GM21390 (cell line): ENCODE results near the gene ZC3H12C.
A peak's percentile ranks its signal among the peaks of the same experiment; 100 is the strongest.

Source experiments
- ATAC-seq: cut with Tn5 transposase; IDR thresholded peaks from one replicate; pipeline ENCODE4 v1.9.1; 2021; ENCODE audit not compliant: unreplicated experiment

ZC3H12C gene

GRCh38 chr11:110096496-110096895 is 3.3 kb downstream of the ZC3H12C start:
- no peak for ATAC-seq

- no peak for ATAC-seq
Measured at GRCh38 chr11:110097459-110098012, 4.3 kb downstream of the ZC3H12C start.

GRCh38 chr11:110098645-110099044 is 5.5 kb downstream of the ZC3H12C start:
- peak; percentile 68 for ATAC-seq

GRCh38 chr11:110100476-110101240 is 7.5 kb downstream of the ZC3H12C start:
- ATAC-seq = no peak

GRCh38 chr11:110106713-110107274 is 13.6 kb downstream of the ZC3H12C start:
- ATAC-seq = no peak

- no peak for ATAC-seq
Measured at GRCh38 chr11:110110854-110111253, 17.7 kb downstream of the ZC3H12C start.

- ATAC-seq = no peak
Measured at GRCh38 chr11:110112457-110112856, 19.3 kb downstream of the ZC3H12C start.

GRCh38 chr11:110113505-110113904 is 20.3 kb downstream of the ZC3H12C start:
- no peak for ATAC-seq

- ATAC-seq = no peak
Measured at GRCh38 chr11:110113973-110114372, 20.8 kb downstream of the ZC3H12C start.

GRCh38 chr11:110119317-110119716 is 26.1 kb downstream of the ZC3H12C start:
- no peak for ATAC-seq

GRCh38 chr11:110121204-110121603 is 28.0 kb downstream of the ZC3H12C start:
- ATAC-seq = no peak

- ATAC-seq = no peak
Measured at GRCh38 chr11:110123003-110123402, 29.8 kb downstream of the ZC3H12C start.

GRCh38 chr11:110124605-110125004 is 31.4 kb downstream of the ZC3H12C start:
- no peak for ATAC-seq

GRCh38 chr11:110125632-110126031 is 32.4 kb downstream of the ZC3H12C start:
- ATAC-seq = no peak

GRCh38 chr11:110126936-110127335 is 33.7 kb downstream of the ZC3H12C start:
- ATAC-seq = no peak

GRCh38 chr11:110128161-110128560 is 35.0 kb downstream of the ZC3H12C start:
- no peak for ATAC-seq

GRCh38 chr11:110130642-110131238 is 37.5 kb downstream of the ZC3H12C start:
- ATAC-seq = no peak

GRCh38 chr11:110131386-110132123 is 38.4 kb downstream of the ZC3H12C start:
- no peak for ATAC-seq

GRCh38 chr11:110133160-110133559 is 40.0 kb downstream of the ZC3H12C start:
- ATAC-seq = no peak

GRCh38 chr11:110134110-110134509 is 40.9 kb downstream of the ZC3H12C start:
- no peak for ATAC-seq

GRCh38 chr11:110141812-110142211 is 48.6 kb downstream of the ZC3H12C start:
- ATAC-seq = no peak
